HepG2 (cell line): ENCODE results near the gene ZFR2. TPM values are rescaled to one million over a fixed set of nuclear protein-coding genes. Genes with fewer than 3 reads are reported as not detected.

Experiments used
- ATAC-seq: fragments of 200-7000 bp; cut with Tn5 transposase; 3 replicates; pipeline ENCODE4 v1.9.1; 2020; ENCODE audit warnings: mild to moderate bottlenecking, moderate library complexity
- BruUV-seq: library from RNA; stranded (reverse); fragments of 400-500 nt; replicated peaks from 2 replicates; lab custom pipeline; 2021; lab: Mats Ljungman, UMichigan
- CTCF ChIA-PET: fragments of 300-600 bp; formaldehyde crosslinking; extraction: SDS; loops from one replicate; lab custom pipeline; 2021; ENCODE audit warnings: low total read pairs, inconsistent platforms, low intra/inter-chr PET ratio; lab: Yijun Ruan, JAX
- POLR2A ChIA-PET: fragments of 350-600 bp; sonication (Branson Sonifier 250); formaldehyde crosslinking; loops from one replicate; lab custom pipeline; 2020; ENCODE audit warnings: antibody characterized with exemption, inconsistent platforms; lab: Yijun Ruan, JAX
- DNase-seq: peaks from one replicate; pipeline ENCODE4 v3.0.0-alpha.2; 2015; ENCODE audit warnings: low spot score
- FAIRE-seq: peaks from 3 replicates; lab custom pipeline; 2011; peaks lifted over from hg19 to GRCh38; lab: Jason Lieb, UNC
- H2AFZ ChIP-seq: one replicate; pipeline ENCODE4 v1.6.1; 2011; ENCODE audit warnings: low read length, inconsistent platforms
- H3K27ac ChIP-seq: fragments of 300-600 bp; 3 replicates; pipeline ENCODE4 v1.8.0; 2011; ENCODE audit warnings: mixed run types, mild to moderate bottlenecking, mixed read lengths, low read length, inconsistent platforms; ENCODE audit not compliant: insufficient read depth; ENCODE audit errors: extremely low read length
- H3K27me3 ChIP-seq, 2 experiments: fragments of 200-600 bp in 1 of 2; 2 replicates in 1 of 2; 3 replicates in 1 of 2; pipeline versions ENCODE4 v1.6.0 to v1.8.0; 2011; ENCODE audit warnings: low read length in 2 of 2, mild to moderate bottlenecking in 2 of 2, moderate library complexity in 2 of 2, inconsistent platforms in 1 of 2; ENCODE audit not compliant: insufficient read depth in 2 of 2, control insufficient read depth in 1 of 2
- H3K36me3 ChIP-seq, 2 experiments: fragments of 200-600 bp in 1 of 2; replicated peaks in 1 of 2; 2 replicates in 1 of 2; 3 replicates in 1 of 2; pipeline versions ENCODE4 v1.5.1 to v1.8.0; 2011; ENCODE audit warnings: low read length in 2 of 2, inconsistent platforms in 1 of 2; ENCODE audit not compliant: insufficient read depth in 2 of 2, control insufficient read depth in 1 of 2
- H3K4me1 ChIP-seq: 2 replicates; pipeline ENCODE4 v1.5.1; 2012; ENCODE audit warnings: low read length, inconsistent platforms; ENCODE audit not compliant: insufficient read depth
- H3K4me2 ChIP-seq: 2 replicates; pipeline ENCODE4 v1.6.0; 2011; ENCODE audit warnings: low read depth, low read length, inconsistent platforms
- H3K4me3 ChIP-seq, 3 experiments: fragments of 200-600 bp in 1 of 3; sonication (generic), shearing (Covaris generic) in 1 of 3; replicated peaks in 1 of 3; 2 replicates each; pipeline ENCODE4 v1.5.1; 2011 to 2016; ENCODE audit warnings: low read length in 3 of 3, inconsistent platforms in 2 of 3, low read depth in 2 of 3, mild to moderate bottlenecking in 2 of 3, control low read depth in 1 of 3, mixed read lengths in 1 of 3; ENCODE audit not compliant: insufficient read depth in 1 of 3
- H3K79me2 ChIP-seq: one replicate; pipeline ENCODE4 v1.6.1; 2011; ENCODE audit warnings: low read length, inconsistent platforms; ENCODE audit not compliant: insufficient read depth
- H3K9ac ChIP-seq: 2 replicates; pipeline ENCODE4 v1.6.0; 2011; ENCODE audit warnings: mild to moderate bottlenecking, low read depth, low read length, inconsistent platforms; ENCODE audit not compliant: insufficient read depth
- H3K9me3 ChIP-seq: 2 replicates; pipeline ENCODE4 v1.5.1; 2012; ENCODE audit warnings: mild to moderate bottlenecking, low read length
- H4K20me1 ChIP-seq: 2 replicates; pipeline ENCODE4 v1.6.0; 2011; ENCODE audit warnings: inconsistent platforms, mild to moderate bottlenecking, low read length, moderate library complexity; ENCODE audit not compliant: insufficient read depth
- ATF1 ChIP-seq: IDR thresholded peaks from 2 replicates; pipeline ENCODE4 v1.6.1; 2016; ENCODE audit warnings: mild to moderate bottlenecking, control low read depth
- MAF1 ChIP-seq: sonication (generic); formaldehyde crosslinking; IDR thresholded peaks from 2 replicates; pipeline ENCODE4 v1.5.0; 2020; ENCODE audit warnings: missing genetic modification reagents, borderline replicate concordance
- PAX8 ChIP-seq: sonication (generic); formaldehyde crosslinking; IDR thresholded peaks from 2 replicates; pipeline ENCODE4 v1.8.0; 2022; ENCODE audit warnings: mild to moderate bottlenecking, missing genetic modification reagents, borderline replicate concordance
- ZBTB1 ChIP-seq: sonication (generic); formaldehyde crosslinking; IDR thresholded peaks from 2 replicates; pipeline ENCODE4 v1.4.0; 2020; ENCODE audit warnings: missing genetic modification reagents, borderline replicate concordance
- ZNF230 ChIP-seq: sonication (generic); formaldehyde crosslinking; IDR thresholded peaks from 2 replicates; pipeline ENCODE4 v1.4.0; 2020; ENCODE audit warnings: mild to moderate bottlenecking, missing genetic modification reagents
- ZNF678 ChIP-seq: sonication (generic); formaldehyde crosslinking; IDR thresholded peaks from 2 replicates; pipeline ENCODE4 v1.4.0; 2020; ENCODE audit warnings: mild to moderate bottlenecking, missing genetic modification reagents
- ZNF850 ChIP-seq: sonication (generic); formaldehyde crosslinking; conservative IDR thresholded peaks from 2 replicates; pipeline ENCODE4 v1.9.0; 2021; ENCODE audit warnings: mild to moderate bottlenecking, missing genetic modification reagents
- WGBS: methylation state at CpG from one replicate; pipeline ENCODE4 v1.1.6; 2017; ENCODE audit warnings: low lambda C conversion rate; 5-methylcytosine and 5-hydroxymethylcytosine counted together
- in situ Hi-C: cut with HindIII; loops from 2 replicates; pipeline ENCODE4 v1.10.0; 2017; ENCODE audit warnings: low pct_unique_long_range_greater_than_20kb; ENCODE audit not compliant: extremely low pct_ligation_motif_present
- intact Hi-C: fragments of 100-400 bp; cut with micrococcal nuclease; formaldehyde crosslinking; loops from one replicate; pipeline ENCODE4 v1.10.0; 2022; ENCODE audit not compliant: unreplicated experiment
- polyA plus RNA-seq, 8 experiments: library from polyadenylated mRNA; depleted of rRNA in 3 of 8; stranded (reverse) in 7 of 8; unstranded in 1 of 8; fragments of >200 nt; fragmentation: Illumina TruSeq in 4 of 8; extraction: Trizol in 4 of 8; gene quantifications; 2 replicates each; pipeline versions ENCODE4 v1.2.1 to v1.2.3, GENCODE V29; 2011 to 2016; ENCODE audit warnings: low read depth in 4 of 8, missing spikeins in 1 of 8, mixed read lengths in 1 of 8; ENCODE audit not compliant: insufficient read depth in 1 of 8
- total RNA-seq, 5 experiments: library from RNA; depleted of rRNA; stranded (reverse); fragments of >200 nt; fragmentation: Illumina TruSeq; extraction: Trizol; gene quantifications; 2 replicates each; pipeline ENCODE4 v1.2.3, GENCODE V29; 2016; ENCODE audit warnings: low read depth in 1 of 5

ZFR2 gene
- total and polyA plus RNA-seq, 2 of the 13 experiments (the other 11 are each of a cell fraction or from before 2014, with no cell fraction given), result 0.37 to 0.69 TPM

GRCh38 chr19:3784607-3785450 lies 84.0 kb downstream of the ZFR2 start:
- DNase-seq (no peak), FAIRE-seq (no peak), ATAC-seq (peak; percentile 21)
- TF ChIP-seq ZBTB1 (CRISPR knock-in tag) (no peak), ZNF230 (no peak), PAX8 (CRISPR knock-in tag) (no peak), MAF1 (CRISPR knock-in tag) (no peak), ZNF678 (CRISPR knock-in tag) (no peak), ZNF850 (CRISPR knock-in tag) (no peak), ATF1 (no peak)
- no peaks in the 10 kb centered on the region for H4K20me1 ChIP-seq
- in situ Hi-C loops, result no loop called here
- H3K36me3 ChIP-seq, result no peaks in the 10 kb centered on the region
- no peaks in the 10 kb centered on the region for H3K79me2 ChIP-seq
- POLR2A ChIA-PET, result no interaction called here
- intact Hi-C loops, result no loop called here
- no peak overlapping the region for H3K9ac ChIP-seq
- 0 out of 2 replicates have a peak, but pooled peaks cover 5% of the 10 kb centered on the region for H3K4me1 ChIP-seq
- H3K4me3 ChIP-seq, result no peak overlapping the region; a peak in 1 of 6 replicates
- H3K27ac ChIP-seq, result no peak overlapping the region
- H3K27me3 ChIP-seq, result peaks cover 11 to 31% of the 10 kb centered on the region in 2 experiments; a peak in 4 of 5 replicates
- H3K9me3 ChIP-seq, result peaks cover 18% of the 10 kb centered on the region
- no TSS peak for BruUV-seq
- no peak overlapping the region for H2AFZ ChIP-seq
- WGBS, result 3% methylated on average over 17 of the region's 25 CpGs
- H3K4me2 ChIP-seq, result peak overlapping the region; percentile 23; the same call in 1 of the 2 replicates
- CTCF ChIA-PET, result no interaction called here
